Left lobe of liver (tissue), 2 donors: ENCODE measurements around the gene AIFM3. TPM values are rescaled to one million over a fixed set of nuclear protein-coding genes. Genes with fewer than 3 reads are reported as not detected.
"Not testable (repeated sequence)": the region's sequence is repeated elsewhere in the genome, so short reads cannot be mapped to it uniquely, and the experiment has no call there.

Source experiments
- ATAC-seq: fragments of 200-7000 bp; cut with Tn5 transposase; one replicate; pipeline ENCODE4 v1.9.1; 2020; ENCODE audit warnings: mild to moderate bottlenecking, moderate library complexity
- DNase-seq: peaks from one replicate; pipeline ENCODE4 v3.0.0-alpha.2; 2020; ENCODE audit warnings: low spot score
- total RNA-seq: library from RNA; stranded (reverse); gene quantifications from one replicate; pipeline ENCODE4 v1.2.1, GENCODE V29; 2021
- donor health status: DM: no; HTN: no; CAD: no; lungs with moderate emphysema.
- donor health status: DM: no; HTN: yes; CAD: no.

The AIFM3 gene
- total RNA-seq, 1 donor from 2014 or later, result 1.3 TPM

DNA sequence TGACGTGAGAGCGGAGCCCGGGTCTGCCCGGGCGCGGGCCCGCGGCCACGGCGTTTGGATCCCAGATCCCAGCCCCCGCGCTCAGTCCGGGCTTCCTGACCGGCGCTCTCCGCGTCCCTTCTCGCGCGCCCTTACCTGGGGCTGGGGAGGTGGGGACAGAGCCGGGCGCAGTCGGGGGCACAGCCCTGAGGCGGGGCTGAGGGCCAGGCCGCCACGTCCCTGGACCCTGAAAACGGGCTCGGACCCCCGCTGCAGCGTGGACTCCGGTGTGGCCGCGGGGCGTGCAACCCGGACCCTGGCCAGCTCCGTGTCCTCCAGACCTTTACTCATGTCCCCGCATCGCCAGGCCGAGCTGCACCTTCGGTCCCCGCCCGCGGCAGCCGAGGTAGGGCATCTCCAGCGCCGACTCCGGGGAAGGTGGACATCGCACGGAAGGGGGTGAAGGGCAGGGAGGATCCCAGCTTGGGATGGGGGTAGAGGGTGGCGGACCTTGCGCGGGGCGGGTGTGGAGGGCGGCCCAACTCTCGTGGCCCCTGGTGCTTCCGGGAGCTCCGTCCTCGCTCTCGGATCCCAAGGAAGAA lies 9.9 kb upstream of the AIFM3 start:
- DNase-seq, result no peak
- peak; percentile 52 for ATAC-seq

DNA sequence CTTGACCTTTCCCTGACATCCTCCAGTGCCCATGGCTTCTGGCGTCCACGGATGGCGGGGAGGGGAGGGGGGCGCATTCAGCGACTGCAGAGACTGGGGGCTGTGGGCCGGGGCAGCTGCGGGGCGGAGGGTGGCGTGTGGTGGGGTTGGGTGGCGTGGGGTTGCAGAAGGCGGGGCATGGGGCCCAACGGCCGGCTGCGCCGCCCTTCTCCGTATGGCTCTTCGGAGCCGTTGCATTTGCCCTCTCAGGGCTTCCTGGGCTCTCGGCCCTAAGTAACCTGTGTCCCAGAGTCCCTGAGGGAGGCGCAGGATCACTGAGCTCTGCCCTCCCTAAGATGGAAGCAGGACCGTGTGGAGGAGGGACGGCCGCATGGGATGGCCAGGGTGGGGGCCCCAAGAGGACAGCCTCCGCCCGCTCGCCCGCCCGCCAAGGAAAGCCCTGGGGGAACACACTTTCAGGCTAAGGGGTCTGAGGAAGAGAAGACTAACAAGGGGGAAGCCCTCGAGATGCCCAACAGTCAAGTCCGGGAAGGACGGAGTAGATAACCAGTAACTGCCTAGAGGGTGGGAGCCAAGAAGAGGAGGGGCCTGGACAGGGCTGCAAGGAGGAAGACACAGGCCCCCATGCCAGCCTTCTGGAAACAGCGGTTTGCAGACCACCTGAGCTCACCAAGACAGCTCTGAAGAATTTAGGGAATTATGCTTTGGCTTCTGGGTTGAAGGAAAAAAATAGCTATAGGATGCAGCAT lies 9.2 kb upstream of the AIFM3 start:
- DNase-seq, result no peak
- peak; percentile 18 for ATAC-seq

DNA sequence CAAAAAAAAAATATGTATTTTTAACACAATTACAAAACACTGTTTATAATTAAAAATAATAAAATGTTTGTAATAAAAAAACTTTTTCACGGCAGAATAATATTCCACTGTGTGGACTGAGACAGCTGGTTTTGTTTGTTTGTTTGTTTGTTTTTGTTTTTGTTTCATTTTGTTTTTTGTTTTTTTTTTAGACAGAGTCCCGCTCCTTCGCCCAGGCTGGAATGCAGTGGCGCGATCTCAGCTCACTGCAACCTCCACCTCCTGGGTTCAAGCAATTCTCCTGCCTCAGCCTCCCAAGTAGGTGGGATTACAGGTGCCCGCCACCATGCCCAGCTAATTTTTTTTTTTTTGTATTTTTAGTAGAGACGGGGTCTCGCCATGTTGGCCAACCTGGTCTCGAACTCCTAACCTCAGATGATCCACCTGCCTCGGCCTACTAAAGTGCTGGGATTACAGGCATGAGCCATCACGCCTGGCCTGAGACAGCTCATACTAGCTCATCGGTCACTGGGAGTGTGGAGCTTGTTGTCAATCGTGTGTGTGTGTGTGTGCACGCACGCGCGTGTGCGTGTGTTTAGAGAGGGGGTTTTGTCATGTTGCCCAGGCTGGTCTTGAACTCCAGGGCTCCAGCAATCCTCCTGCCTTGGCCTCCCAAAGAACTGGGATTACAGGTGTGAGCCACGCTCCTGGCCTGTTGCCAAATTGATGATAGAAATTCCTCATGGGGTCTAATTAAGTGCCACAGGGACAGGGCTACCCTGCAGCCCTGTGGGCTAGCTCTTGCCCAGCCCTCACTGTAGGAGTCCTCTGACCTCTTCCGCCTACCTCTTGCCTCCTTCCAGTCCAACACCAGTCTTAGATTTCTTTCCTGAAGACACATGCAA lies 7.2 kb upstream of the AIFM3 start:
- ATAC-seq (no peak), DNase-seq (no peak)

DNA sequence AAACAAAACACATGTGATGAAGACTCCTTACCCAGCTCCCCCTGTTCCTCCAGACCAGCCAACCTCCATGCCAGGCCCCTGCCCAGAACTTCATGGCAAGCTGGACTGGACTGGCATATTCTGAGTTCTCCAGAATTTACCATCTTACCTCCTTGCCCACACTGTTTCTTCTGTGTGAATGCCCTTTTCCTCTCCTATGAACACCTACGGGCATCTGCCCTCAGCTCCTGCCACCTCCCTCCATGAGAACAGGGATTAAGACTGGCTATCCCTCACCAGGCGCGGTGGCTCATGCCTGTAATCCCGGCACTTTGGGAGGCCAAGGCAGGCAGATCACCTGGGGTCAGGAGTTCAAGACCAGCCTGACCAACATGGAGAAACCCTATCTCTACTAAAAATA lies 6.4 kb upstream of the AIFM3 start:
- DNase-seq (no peak), ATAC-seq (no peak)

DNA sequence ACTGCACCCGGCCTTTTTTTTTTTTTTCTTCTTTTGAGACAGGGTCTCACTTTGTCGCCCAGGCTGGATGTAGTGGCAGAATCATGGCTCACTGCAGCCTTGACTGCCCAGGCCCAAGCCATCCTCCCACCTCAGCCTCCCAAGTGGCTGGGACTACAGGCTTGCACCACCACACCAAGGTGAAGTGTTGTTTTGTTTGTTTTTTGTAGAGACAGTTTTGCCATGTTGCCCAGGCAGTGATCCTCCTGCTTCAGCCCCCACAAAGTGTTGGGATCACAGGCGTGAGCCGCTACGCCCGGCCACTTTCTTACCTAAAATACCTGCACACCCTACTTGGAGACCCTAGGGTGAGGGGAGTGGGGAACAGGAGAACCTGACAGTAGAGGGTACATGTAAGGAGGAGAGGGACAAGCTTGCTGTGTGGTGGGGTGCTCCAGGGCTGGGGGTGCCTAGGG lies 4.5 kb upstream of the AIFM3 start:
- DNase-seq, result no peak
- no peak for ATAC-seq

GRCh38 chr22:20963201-20964052 lies 3.6 kb upstream of the AIFM3 start:
- DNase-seq, result no peak
- ATAC-seq, result no peak

- no peak for DNase-seq
- ATAC-seq, result no peak
These were observed 2.8 kb upstream of the AIFM3 start for GRCh38 chr22:20964090-20964798.

DNA sequence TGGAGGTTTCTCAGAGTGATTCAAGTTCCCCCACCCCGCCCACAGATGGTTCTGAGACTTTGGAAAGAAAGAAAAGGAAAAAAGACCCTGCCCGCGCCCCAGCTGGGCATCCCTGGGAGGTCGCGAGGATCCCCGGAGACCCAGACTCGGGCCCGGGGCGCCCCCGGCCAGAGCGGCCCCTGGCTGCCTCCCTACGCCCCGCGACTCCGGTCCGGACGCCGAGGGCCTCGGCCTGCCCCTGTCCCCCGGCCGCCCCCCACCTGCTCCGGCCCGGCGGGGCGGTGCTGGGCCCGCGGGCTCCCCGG lies 2.3 kb upstream of the AIFM3 start:
- DNase-seq (no peak), ATAC-seq (no peak)

GRCh38 chr22:20965104-20965887 lies 1.8 kb upstream of the AIFM3 start:
- peak; percentile 41 for ATAC-seq
- no peak for DNase-seq

DNA sequence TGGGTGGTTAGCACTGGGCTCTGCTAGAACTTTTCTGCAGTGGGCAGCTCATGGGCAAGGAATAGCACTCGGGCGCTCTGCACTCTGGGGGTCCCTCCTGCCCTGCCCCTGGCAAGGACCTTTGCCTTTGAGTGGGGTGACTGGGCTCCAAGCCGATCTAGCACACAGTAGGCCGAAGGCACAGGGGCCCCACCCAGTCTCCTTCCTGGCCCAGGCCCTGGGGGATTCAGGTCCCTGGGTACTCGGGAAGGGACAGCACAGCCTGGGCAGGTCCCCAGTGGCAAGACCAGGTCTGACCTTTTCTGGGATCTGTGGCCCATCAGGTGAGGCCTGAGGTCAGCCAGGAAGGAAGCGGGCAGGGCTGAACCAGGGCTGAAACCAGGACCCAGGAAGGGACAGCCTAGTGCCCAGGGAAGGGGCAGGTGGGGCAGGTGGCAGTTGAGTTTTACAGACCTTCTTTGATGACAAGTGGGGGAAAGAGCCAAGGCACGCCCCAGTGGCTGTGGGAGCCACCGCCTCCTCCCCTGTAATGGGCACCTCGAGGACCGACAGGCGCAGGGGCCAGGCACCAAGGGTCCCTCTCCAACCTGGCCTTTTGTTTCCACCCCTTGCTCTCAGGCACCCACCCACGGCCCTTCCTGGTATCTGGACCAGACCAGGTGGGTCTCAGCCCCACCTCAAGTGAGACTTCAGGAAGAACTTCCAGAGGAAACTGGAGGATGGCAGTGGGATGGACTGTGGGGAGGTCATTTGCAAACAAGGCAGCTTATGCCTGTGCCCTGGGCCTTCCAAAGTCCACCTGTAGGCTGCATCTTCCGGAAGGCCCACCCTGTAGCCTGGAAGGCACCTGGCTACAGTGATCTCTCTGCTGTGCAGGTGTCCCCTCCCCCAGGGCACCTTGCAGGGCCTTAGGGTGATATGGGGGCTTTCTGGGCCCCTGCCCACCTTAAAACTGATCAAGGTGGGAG lies 883 bp upstream of the AIFM3 start:
- ATAC-seq (no peak), DNase-seq (no peak)

DNA sequence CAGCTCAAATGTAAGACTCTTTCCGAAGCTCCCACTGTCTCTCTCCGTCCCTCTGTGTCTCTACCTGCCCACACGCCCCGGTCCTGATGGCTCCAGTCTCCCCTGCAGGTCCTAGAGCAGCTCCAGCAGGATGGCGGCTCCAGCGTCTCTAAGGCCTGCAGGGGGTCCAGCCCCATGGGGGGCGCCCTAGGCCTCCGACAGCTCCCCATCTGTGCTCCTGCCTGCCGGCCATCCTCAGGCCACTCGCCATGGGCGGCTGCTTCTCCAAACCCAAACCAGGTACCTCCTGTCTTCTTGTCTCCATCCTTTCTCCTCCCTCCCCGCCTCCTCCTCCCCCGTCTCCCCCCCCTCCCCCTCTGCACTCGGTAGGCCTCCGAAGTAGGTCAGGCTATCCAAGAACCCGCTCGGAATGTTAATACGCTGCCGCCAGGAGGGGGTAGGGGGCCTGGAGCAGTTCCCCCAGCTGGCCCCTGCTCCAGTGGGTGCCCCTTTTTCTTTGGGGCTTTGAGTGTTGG lies 699 bp downstream of the AIFM3 start:
- no peak for DNase-seq

DNA sequence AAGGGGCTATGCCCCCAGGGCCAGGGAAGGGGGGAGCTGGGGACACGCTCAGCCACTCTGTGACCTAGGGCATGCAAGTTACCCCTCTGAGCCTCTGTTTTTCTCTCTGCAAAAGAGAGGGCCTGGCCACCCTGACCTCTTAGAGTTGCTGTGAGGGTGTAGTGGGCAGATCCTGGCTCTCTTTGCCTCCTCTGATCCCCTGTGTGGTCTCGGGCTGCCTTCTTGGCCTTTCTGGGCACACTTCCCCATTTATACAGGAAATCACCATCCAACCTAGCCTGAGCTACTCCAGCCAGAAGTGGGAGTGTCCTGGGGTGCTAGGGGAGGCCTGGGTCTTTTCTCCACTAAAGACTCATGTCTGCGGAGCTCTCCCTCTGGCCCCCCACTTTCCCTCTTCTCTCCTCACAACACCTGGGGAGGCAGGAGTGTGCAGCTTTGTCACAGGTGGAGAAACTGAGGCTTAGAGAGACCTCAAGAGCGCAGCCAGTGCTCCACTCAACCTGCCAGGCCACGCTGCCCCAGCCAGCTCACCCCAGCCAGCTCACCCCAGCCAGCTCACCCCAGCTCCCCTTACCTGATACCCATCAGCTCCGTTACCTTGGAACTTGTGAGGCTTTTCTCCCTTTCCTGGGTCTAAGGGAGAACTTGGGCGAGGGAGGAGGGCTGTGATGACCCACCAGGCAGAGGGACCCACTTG lies 1.4 kb downstream of the AIFM3 start:
- DNase-seq (no peak), ATAC-seq (peak; percentile 18)

More for the DNA sequence above, 699 bp downstream of the AIFM3 start:
- no peak for ATAC-seq

DNA sequence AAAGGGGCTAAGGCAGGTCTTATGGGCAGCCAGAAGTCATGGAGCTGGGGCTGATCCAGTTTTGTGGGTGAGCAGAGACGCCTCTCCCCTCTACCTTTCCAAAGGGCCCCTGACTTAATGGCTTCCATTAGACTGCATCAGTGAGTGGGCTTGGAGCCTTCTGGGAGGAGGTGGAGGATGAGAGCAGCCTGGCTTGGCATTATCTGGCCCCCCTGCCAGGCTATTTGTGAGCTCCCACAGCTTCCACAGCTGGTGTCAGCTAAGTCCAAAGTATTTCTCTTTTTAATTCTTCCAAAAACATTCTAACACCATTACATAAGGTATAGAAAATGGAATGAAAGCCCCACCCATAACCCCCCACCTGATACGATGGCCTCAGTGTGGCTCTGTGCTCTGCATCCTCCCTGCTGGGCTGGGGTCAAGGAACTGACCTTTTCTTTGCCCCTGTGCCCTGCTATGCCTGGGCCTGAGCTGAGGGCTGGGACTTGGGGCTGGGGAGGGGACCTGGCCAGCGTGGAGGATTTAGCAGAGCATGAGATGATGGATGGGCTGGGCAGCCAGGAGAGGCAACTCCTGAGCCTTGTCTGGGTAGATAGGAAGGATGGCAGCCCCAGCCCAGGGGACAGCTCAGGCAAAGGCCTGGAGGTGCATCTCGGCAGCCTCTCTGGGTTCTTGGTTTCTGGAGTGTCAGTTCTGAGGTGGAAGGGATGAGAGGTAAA lies 4.0 kb downstream of the AIFM3 start:
- DNase-seq (no peak), ATAC-seq (no peak)

DNA sequence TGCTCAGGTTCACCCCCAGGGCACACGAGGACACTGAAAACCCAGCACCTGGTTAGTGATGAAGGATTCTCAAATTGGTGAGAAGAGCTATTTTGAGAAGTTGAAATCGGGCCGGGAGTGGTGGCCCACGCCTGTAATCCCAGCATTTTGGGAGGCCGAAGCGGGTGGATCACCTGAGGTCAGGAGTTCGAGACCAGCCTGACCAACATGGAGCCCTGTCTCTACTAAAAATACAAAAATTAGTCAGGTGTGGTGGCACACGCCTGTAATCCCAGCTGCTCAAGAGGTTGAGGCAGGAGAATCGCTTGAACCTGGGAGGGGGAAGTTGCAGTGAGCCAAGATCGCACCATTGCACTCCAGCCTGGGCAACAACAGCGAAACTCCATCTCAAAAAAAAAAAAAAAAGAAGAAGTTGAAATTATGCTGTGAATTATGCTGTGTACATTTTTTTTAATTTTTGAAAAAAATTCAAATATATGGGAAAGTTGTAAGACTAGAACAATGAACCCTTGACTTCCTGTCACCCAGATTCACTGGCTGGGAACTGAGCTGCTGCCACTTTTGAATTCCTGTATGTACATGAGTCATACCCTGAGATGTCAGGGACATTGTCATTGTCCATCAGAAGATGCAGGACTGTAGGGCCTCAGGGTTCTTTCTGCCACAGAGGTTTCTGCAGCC lies 5.1 kb downstream of the AIFM3 start:
- not testable (repeated sequence) for DNase-seq, ATAC-seq

DNA sequence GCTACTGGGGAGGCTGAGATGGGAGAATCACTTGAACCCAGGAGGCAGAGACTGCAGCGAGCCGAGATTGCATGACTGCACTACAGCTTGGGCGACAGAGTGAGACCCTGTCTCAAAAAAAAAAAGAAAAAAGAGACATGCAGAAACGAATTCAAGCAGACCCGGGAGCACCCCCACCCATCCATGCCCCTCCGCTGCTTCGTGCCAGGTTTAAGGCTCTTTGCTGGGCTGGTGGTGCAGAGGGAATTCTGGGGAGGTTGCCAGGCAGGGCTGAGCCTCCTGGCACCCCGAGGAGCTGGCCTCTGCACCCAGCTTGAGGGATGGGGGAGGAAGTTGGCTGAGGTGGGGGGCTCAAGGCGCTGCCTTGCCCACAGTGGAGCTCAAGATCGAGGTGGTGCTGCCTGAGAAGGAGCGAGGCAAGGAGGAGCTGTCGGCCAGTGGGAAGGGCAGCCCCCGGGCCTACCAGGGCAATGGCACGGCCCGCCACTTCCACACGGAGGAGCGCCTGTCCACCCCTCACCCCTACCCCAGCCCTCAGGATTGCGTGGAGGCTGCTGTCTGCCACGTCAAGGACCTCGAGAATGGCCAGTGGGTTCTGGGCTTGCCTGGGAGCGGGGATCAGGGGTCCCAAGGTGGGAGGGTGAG lies 6.0 kb downstream of the AIFM3 start:
- ATAC-seq (no peak), DNase-seq (no peak)
